ENCODE results near the gene MED13. TPM values are rescaled to one million over a fixed set of nuclear protein-coding genes. Genes with fewer than 3 reads are reported as not detected.
"Not testable (repeated sequence)": the region's sequence is repeated elsewhere in the genome, so short reads cannot be mapped to it uniquely, and the experiment has no call there.

The MED13 gene
- total RNA-seq, 2 donors from 2014 or later, result 61.9 to 77.5 TPM

- H3K36me3 ChIP-seq, result no peaks in the 10 kb centered on the region
- intact Hi-C loops (cut with DNase I), result no loop called here
- no peaks in the 10 kb centered on the region for H3K4me1 ChIP-seq
- H3K4me3 ChIP-seq, result no peak overlapping the region
- H3K27ac ChIP-seq, result no peak overlapping the region
- no peak overlapping the region for H3K9ac ChIP-seq (ENCODE audit: low read depth in 2 of 2, low read length in 2 of 2)
- no peaks in the 10 kb centered on the region for H3K27me3 ChIP-seq
- no peak for TF ChIP-seq CTCF (IDR thresholded peaks at IDR 0.05)
- DNase-seq, result no peak
- no peaks in the 10 kb centered on the region for H3K9me3 ChIP-seq
Measured at GRCh38 chr17:62017912-62018311, 47.2 kb downstream of the MED13 start.

- no peak overlapping the region for H3K9ac ChIP-seq (ENCODE audit: low read depth in 2 of 2, low read length in 2 of 2)
- intact Hi-C loops (cut with DNase I), result no loop called here
- no peak overlapping the region for H3K27ac ChIP-seq
- no peak for DNase-seq
- no peaks in the 10 kb centered on the region for H3K4me1 ChIP-seq
- no peak overlapping the region for H3K4me3 ChIP-seq
- H3K27me3 ChIP-seq, result no peaks in the 10 kb centered on the region
- TF ChIP-seq CTCF (IDR thresholded peaks at IDR 0.05), result no peak
- H3K9me3 ChIP-seq, result no peaks in the 10 kb centered on the region
- no peaks in the 10 kb centered on the region for H3K36me3 ChIP-seq
Measured at GRCh38 chr17:62017496-62017895, 47.6 kb downstream of the MED13 start.

- Histone ChIP-seq H3K27ac (no peak overlapping the region), H3K4me3 (no peak overlapping the region), H3K4me1 (no peaks in the 10 kb centered on the region), H3K27me3 (no peaks in the 10 kb centered on the region), H3K36me3 (peaks cover 7% of the 10 kb centered on the region), H3K9ac (ENCODE audit: low read depth in 2 of 2, low read length in 2 of 2) (no peak overlapping the region), H3K9me3 (no peaks in the 10 kb centered on the region)
- no peak for DNase-seq
- TF ChIP-seq CTCF (IDR thresholded peaks at IDR 0.05), result no peak
- intact Hi-C loops (cut with DNase I), result no loop called here
Measured at GRCh38 chr17:62014526-62014925, 50.6 kb downstream of the MED13 start.

- Histone ChIP-seq H3K9ac (ENCODE audit: low read depth in 2 of 2, low read length in 2 of 2) (no peak overlapping the region), H3K36me3 (peaks cover 11% of the 10 kb centered on the region), H3K4me3 (no peak overlapping the region), H3K9me3 (no peaks in the 10 kb centered on the region), H3K27me3 (no peaks in the 10 kb centered on the region), H3K4me1 (no peaks in the 10 kb centered on the region), H3K27ac (no peak overlapping the region)
- TF ChIP-seq CTCF (IDR thresholded peaks at IDR 0.05), result no peak
- no peak for DNase-seq
- intact Hi-C loops (cut with DNase I), result no loop called here
Measured at GRCh38 chr17:62009220-62009619, 55.9 kb downstream of the MED13 start.

- DNase-seq, result no peak
- H3K4me1 ChIP-seq, result no peaks in the 10 kb centered on the region
- intact Hi-C loops (cut with DNase I), result no loop called here
- no peak overlapping the region for H3K9ac ChIP-seq (ENCODE audit: low read depth in 2 of 2, low read length in 2 of 2)
- H3K4me3 ChIP-seq, result no peak overlapping the region
- H3K36me3 ChIP-seq, result peaks cover 11% of the 10 kb centered on the region
- H3K9me3 ChIP-seq, result no peaks in the 10 kb centered on the region
- no peak overlapping the region for H3K27ac ChIP-seq
- TF ChIP-seq CTCF (IDR thresholded peaks at IDR 0.05), result no peak
- H3K27me3 ChIP-seq, result no peaks in the 10 kb centered on the region
Measured at GRCh38 chr17:62008294-62008693, 56.8 kb downstream of the MED13 start.

- no peaks in the 10 kb centered on the region for H3K9me3 ChIP-seq
- no peaks in the 10 kb centered on the region for H3K4me1 ChIP-seq
- no peak overlapping the region for H3K27ac ChIP-seq
- H3K9ac ChIP-seq (ENCODE audit: low read depth in 2 of 2, low read length in 2 of 2), result no peak overlapping the region
- no peak for TF ChIP-seq CTCF (IDR thresholded peaks at IDR 0.05)
- intact Hi-C loops (cut with DNase I), result no loop called here
- no peaks in the 10 kb centered on the region for H3K27me3 ChIP-seq
- no peak for DNase-seq
- peaks cover 3% of the 10 kb centered on the region for H3K36me3 ChIP-seq
- H3K4me3 ChIP-seq, result no peak overlapping the region
Measured at GRCh38 chr17:62004388-62004787, 60.7 kb downstream of the MED13 start.

GRCh38 chr17:62003141-62003540 lies 61.9 kb downstream of the MED13 start:
- H3K27ac ChIP-seq; H3K9ac ChIP-seq (ENCODE audit: low read depth in 2 of 2, low read length in 2 of 2); DNase-seq; H3K4me1 ChIP-seq; H3K36me3 ChIP-seq; intact Hi-C loops (cut with DNase I); H3K9me3 ChIP-seq; H3K4me3 ChIP-seq; H3K27me3 ChIP-seq: not testable (repeated sequence)
